ENCODE data around the gene ALDH1A2. TPM values are rescaled to one million over a fixed set of nuclear protein-coding genes. Genes with fewer than 3 reads are reported as not detected.

ALDH1A2 gene
- polyA plus RNA-seq, 1 of the 3 experiments (the other 2 are of a cell fraction), result not detected

DNA sequence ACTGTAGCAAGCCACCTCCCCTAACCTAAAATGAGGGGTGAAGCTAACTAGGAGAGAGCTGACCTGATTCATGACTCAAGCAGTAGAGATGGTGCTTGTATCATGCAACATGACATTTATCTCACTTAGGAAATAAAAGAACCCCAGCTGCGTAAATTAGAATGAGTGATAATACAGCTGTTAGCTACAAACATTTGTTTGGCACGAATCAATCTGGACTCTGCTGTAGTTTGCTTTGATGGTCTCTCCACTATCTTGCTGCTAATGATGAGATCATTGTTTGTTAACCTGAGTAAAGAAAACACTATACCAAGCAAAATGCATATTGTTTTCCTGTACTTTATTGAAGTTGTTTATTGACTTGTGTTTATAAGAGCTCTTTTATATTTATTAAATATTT, 92.6 kb downstream of the ALDH1A2 start:
- TF ChIP-seq, protein P1, sequence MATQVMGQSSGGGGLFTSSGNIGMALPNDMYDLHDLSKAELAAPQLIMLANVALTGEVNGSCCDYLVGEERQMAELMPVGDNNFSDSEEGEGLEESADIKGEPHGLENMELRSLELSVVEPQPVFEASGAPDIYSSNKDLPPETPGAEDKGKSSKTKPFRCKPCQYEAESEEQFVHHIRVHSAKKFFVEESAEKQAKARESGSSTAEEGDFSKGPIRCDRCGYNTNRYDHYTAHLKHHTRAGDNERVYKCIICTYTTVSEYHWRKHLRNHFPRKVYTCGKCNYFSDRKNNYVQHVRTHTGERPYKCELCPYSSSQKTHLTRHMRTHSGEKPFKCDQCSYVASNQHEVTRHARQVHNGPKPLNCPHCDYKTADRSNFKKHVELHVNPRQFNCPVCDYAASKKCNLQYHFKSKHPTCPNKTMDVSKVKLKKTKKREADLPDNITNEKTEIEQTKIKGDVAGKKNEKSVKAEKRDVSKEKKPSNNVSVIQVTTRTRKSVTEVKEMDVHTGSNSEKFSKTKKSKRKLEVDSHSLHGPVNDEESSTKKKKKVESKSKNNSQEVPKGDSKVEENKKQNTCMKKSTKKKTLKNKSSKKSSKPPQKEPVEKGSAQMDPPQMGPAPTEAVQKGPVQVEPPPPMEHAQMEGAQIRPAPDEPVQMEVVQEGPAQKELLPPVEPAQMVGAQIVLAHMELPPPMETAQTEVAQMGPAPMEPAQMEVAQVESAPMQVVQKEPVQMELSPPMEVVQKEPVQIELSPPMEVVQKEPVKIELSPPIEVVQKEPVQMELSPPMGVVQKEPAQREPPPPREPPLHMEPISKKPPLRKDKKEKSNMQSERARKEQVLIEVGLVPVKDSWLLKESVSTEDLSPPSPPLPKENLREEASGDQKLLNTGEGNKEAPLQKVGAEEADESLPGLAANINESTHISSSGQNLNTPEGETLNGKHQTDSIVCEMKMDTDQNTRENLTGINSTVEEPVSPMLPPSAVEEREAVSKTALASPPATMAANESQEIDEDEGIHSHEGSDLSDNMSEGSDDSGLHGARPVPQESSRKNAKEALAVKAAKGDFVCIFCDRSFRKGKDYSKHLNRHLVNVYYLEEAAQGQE (IDR thresholded peaks at IDR 0.05; ENCODE audit: low read depth, low read length), result no peak
- TF ChIP-seq RFX5 (IDR thresholded peaks at IDR 0.05; ENCODE audit: low read length), result no peak
- TF ChIP-seq RXRA (IDR thresholded peaks at IDR 0.05; ENCODE audit: borderline replicate concordance, low read depth), result no peak
- no peak for TF ChIP-seq SIN3A (IDR thresholded peaks at IDR 0.05; ENCODE audit: borderline replicate concordance, low read depth, low read length)
- no peak for TF ChIP-seq TCF12 (IDR thresholded peaks at IDR 0.05)
- TF ChIP-seq RCOR1 (IDR thresholded peaks at IDR 0.05; ENCODE audit: low read length), result no peak
- TF ChIP-seq, protein P2, sequence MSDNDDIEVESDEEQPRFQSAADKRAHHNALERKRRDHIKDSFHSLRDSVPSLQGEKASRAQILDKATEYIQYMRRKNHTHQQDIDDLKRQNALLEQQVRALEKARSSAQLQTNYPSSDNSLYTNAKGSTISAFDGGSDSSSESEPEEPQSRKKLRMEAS (IDR thresholded peaks at IDR 0.05; ENCODE audit: low read depth), result no peak
- no peak for TF ChIP-seq EZH2phosphoT487 (IDR thresholded peaks at IDR 0.05; ENCODE audit: borderline replicate concordance, low read depth)
- no peak for TF ChIP-seq POLR2AphosphoS5 (IDR thresholded peaks at IDR 0.05; ENCODE audit: low read depth, low read length)
- Histone ChIP-seq H3K9ac (no peak overlapping the region), H3K4me2 (no peak overlapping the region), H3K4me3 (ENCODE audit: low read depth in 2 of 2, low read length in 1 of 2) (no peak overlapping the region), H4K20me1 (ENCODE audit: insufficient read depth) (no peaks in the 10 kb centered on the region), H3K79me2 (ENCODE audit: insufficient read depth) (no peaks in the 10 kb centered on the region), H3K27ac (ENCODE audit: low read depth in 2 of 2, low read length in 1 of 2) (no peak overlapping the region), H3K36me3 (replicated peaks in 1 of 2; ENCODE audit: control insufficient read depth in 1 of 2, insufficient read depth in 2 of 2, low read length in 1 of 2) (no peaks in the 10 kb centered on the region), H3K9me2 (no peaks in the 10 kb centered on the region), H2AFZ (ENCODE audit: low read depth) (no peak overlapping the region), H3F3A (replicated peaks; ENCODE audit: insufficient read depth) (no peaks in the 10 kb centered on the region), H3K4me1 (ENCODE audit: control insufficient read depth in 1 of 2, insufficient read depth in 2 of 2, low read depth in 1 of 2, low read length in 1 of 2) (peaks cover 0 to 4% of the 10 kb centered on the region in 2 experiments; a peak in 1 of 4 replicates), H3K27me3 (ENCODE audit: insufficient read depth) (no peaks in the 10 kb centered on the region; the same call in 1 of the 2 replicates), H3K9me3 (no peaks in the 10 kb centered on the region)
- WGBS (ENCODE audit: low lambda C conversion rate), result 40% methylated on average over 2 of the region's 2 CpGs
- CTCF ChIA-PET, result interaction anchor here (1.2 to 2.5 kb wide), 4 partner anchors 10 to 412 kb away, joined by 3 to 6 read pairs (median 3); no protein-coding TSS in a partner anchor
- no peak for DNase-seq
- POLR2A ChIA-PET, result no interaction called here

DNA sequence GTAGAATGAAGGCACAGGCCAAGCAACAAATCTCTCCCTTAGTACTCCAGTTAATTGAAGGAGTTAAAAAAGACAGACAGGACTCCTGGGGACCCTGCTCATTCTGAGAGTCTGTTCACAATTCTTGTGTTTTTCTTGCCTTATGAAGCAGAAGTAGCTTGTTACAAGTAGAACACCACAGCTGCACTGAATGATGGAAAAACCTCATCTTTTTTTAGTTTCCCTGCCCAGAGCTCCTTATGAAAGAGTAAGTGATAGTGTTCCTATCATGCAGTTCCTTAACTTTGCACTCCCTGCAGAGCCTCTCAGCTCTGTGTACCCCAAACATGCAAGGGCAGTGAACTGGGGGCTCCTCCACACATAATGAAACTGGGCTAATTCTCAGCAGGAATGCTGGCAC, 95.5 kb downstream of the ALDH1A2 start:
- Histone ChIP-seq H3K4me3 (ENCODE audit: low read depth in 2 of 2, low read length in 1 of 2) (no peak overlapping the region), H3K27ac (ENCODE audit: low read depth in 2 of 2, low read length in 1 of 2) (no peak overlapping the region), H2AFZ (ENCODE audit: low read depth) (no peak overlapping the region), H3K9ac (no peak overlapping the region), H3K36me3 (replicated peaks in 1 of 2; ENCODE audit: control insufficient read depth in 1 of 2, insufficient read depth in 2 of 2, low read length in 1 of 2) (no peaks in the 10 kb centered on the region), H3K9me2 (no peaks in the 10 kb centered on the region), H3K79me2 (ENCODE audit: insufficient read depth) (no peaks in the 10 kb centered on the region), H3K27me3 (ENCODE audit: insufficient read depth) (no peaks in the 10 kb centered on the region; the same call in 1 of the 2 replicates), H4K20me1 (ENCODE audit: insufficient read depth) (no peaks in the 10 kb centered on the region), H3K9me3 (no peaks in the 10 kb centered on the region), H3K4me2 (no peak overlapping the region), H3K4me1 (ENCODE audit: control insufficient read depth in 1 of 2, insufficient read depth in 2 of 2, low read depth in 1 of 2, low read length in 1 of 2) (peaks cover 0 to 8% of the 10 kb centered on the region in 2 experiments; a peak in 1 of 4 replicates), H3F3A (replicated peaks; ENCODE audit: insufficient read depth) (no peaks in the 10 kb centered on the region)
- ChIA-PET CTCF (interaction anchor here (0.6 to 3.6 kb wide), 2 partner anchors 96 to 100 kb away, joined by 3 to 16 read pairs; partner anchors contain the start of gene ALDH1A2), POLR2A (no interaction called here)
- TF ChIP-seq, protein P3, sequence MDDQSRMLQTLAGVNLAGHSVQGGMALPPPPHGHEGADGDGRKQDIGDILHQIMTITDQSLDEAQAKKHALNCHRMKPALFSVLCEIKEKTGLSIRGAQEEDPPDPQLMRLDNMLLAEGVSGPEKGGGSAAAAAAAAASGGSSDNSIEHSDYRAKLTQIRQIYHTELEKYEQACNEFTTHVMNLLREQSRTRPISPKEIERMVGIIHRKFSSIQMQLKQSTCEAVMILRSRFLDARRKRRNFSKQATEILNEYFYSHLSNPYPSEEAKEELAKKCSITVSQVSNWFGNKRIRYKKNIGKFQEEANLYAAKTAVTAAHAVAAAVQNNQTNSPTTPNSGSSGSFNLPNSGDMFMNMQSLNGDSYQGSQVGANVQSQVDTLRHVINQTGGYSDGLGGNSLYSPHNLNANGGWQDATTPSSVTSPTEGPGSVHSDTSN (IDR thresholded peaks at IDR 0.05), result no peak
- TF ChIP-seq FOXJ3 (CRISPR knock-in tag; IDR thresholded peaks at IDR 0.05) (no peak), JUND (IDR thresholded peaks at IDR 0.05) (no peak), CHD2 (IDR thresholded peaks at IDR 0.05; ENCODE audit: low read length, partially characterized antibody) (no peak), ELF1 (IDR thresholded peaks at IDR 0.05) (no peak), TEAD4 (IDR thresholded peaks at IDR 0.05; ENCODE audit: borderline replicate concordance, insufficient read depth) (no peak), GABPA (IDR thresholded peaks at IDR 0.05; ENCODE audit: low read depth) (no peak), TCF12 (IDR thresholded peaks at IDR 0.05) (no peak), MEF2A (IDR thresholded peaks at IDR 0.05; ENCODE audit: borderline replicate concordance, low read depth) (no peak)
- TF ChIP-seq, protein P4, sequence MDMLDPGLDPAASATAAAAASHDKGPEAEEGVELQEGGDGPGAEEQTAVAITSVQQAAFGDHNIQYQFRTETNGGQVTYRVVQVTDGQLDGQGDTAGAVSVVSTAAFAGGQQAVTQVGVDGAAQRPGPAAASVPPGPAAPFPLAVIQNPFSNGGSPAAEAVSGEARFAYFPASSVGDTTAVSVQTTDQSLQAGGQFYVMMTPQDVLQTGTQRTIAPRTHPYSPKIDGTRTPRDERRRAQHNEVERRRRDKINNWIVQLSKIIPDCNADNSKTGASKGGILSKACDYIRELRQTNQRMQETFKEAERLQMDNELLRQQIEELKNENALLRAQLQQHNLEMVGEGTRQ (IDR thresholded peaks at IDR 0.05; ENCODE audit: borderline replicate concordance, low read depth, low read length), result no peak
- TF ChIP-seq, protein P1 (IDR thresholded peaks at IDR 0.05; ENCODE audit: low read depth, low read length), result no peak
- DNase-seq, result no peak
